ENCODE results near the gene INAVA. TPM values are rescaled to one million over a fixed set of nuclear protein-coding genes. Genes with fewer than 3 reads are reported as not detected.

Gene INAVA
- total and polyA plus RNA-seq, 9 of the 15 experiments (the other 6 are each of a cell fraction or from before 2014, with no cell fraction given), result 0.09 TPM; not detected in 8

DNA sequence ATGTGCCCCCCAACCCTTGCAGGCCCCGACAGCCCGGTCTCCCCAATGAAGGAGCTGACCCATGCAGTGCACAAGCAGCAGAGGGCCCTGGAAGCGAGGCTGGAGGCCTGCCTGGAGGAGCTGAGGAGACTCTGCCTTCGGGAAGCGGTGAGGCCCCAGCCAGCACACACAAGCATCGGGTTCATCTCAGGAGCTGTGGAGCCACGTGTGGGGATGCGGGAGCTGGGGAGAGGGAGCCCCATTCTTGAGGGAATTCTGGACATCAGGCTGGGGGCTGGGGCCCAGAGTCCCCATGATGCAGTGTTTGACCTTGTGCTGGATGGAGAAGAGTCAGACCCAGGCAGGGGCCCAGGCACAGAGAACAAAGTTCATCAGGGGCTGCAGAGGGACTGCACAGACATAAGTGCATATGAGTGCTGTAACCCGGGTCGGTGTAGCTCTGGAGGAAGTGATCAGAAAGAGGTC, 4.8 kb downstream of the INAVA start (continued):
- TF ChIP-seq HMGN3 (IDR thresholded peaks at IDR 0.05; ENCODE audit: borderline replicate concordance, extremely low read depth, insufficient read length, low read depth, low read length) (no peak), ZNF316 (IDR thresholded peaks at IDR 0.05) (no peak)

DNA sequence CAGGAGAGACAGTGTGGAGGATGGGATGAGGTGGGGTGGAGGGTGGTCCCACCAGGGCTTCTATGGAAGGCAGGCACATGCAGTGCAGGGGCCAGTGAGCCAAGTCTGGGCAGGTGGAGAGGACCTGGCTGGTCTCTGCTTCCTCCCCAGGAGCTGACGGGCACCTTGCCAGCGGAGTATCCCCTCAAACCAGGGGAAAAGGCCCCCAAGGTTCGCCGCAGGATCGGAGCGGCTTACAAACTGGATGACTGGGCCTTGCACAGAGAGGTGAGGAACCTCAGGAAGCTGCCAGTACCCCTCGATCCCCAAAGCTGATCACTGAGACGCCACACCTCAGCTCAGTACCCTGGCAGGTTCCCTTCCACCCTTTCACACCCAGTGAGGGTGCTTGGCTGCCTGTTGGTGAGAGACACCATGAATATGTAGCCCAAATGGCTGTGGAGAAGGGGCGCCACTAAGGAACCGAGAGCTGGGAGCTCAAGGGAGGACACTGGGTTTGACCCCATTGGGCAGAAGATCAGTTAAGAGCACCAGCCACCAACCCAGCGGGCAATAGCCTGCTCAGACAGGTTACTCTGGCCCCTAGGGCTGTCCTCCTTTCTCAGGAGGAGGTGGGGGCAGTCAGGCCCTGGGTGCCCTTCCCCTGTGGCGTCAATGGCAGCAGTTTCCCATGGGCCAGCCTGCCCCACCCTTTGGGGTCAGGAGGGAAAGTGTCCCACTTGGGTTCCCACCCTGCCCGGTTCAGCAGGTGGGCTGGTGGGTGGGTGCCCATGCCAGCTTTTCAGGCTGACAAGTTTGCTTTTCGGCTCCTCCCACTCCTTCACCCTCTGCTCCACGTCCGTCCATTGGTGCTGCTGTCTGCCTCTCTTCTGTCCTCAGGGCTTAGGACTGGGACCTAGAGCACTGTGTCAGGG, 5.5 kb downstream of the INAVA start:
- Histone ChIP-seq H3K27me3 (ENCODE audit: control insufficient read depth in 2 of 2, insufficient read depth in 2 of 2, low read length in 2 of 2) (peaks cover 54 to 88% of the 10 kb centered on the region in 2 experiments), H3K9me3 (replicated peaks; ENCODE audit: control insufficient read depth, insufficient read depth, low read depth, low read length) (no peaks in the 10 kb centered on the region), H4K20me1 (replicated peaks; ENCODE audit: control insufficient read depth, insufficient read depth, low read length) (peaks cover 21% of the 10 kb centered on the region), H3K36me3 (ENCODE audit: control insufficient read depth, insufficient read depth, low read length) (no peaks in the 10 kb centered on the region), H3K9ac (ENCODE audit: insufficient read depth in 1 of 2, low read depth in 2 of 2, low read length in 2 of 2) (no peak overlapping the region; a peak in 1 of 4 replicates), H3K27ac (ENCODE audit: extremely low read depth, low read depth, low read length) (no peak overlapping the region), H3K4me2 (ENCODE audit: insufficient read depth, low read length) (no peak overlapping the region), H3K4me1 (replicated peaks in 1 of 2; ENCODE audit: control insufficient read depth in 2 of 2, insufficient read depth in 2 of 2, low read length in 2 of 2) (peaks cover 0 to 16% of the 10 kb centered on the region in 2 experiments; a peak in 1 of 5 replicates), H3K9me1 (ENCODE audit: control insufficient read depth, insufficient read depth, low read length) (no peaks in the 10 kb centered on the region), H3K79me2 (ENCODE audit: control insufficient read depth, insufficient read depth, low read length) (no peaks in the 10 kb centered on the region), H3K4me3 (no peak overlapping the region), H2AFZ (ENCODE audit: low read depth, low read length) (no peak overlapping the region)
- FAIRE-seq (no peak), ATAC-seq (peak; percentile 16; the same call in 2 of the 3 replicates), DNase-seq (ENCODE audit: extremely low read depth in 1 of 4, low spot score in 3 of 4) (no peak)
- in situ Hi-C loops (cut with MboI), result no loop called here
- ChIA-PET POLR2A (interaction anchor here (0.6 to 1.5 kb wide), 3 partner anchors 11 to 19 kb away, joined by 3 to 7 read pairs (median 3); no protein-coding TSS in a partner anchor), CTCF (ENCODE audit: low intra/inter-chr PET ratio) (no interaction called here)
- 4% methylated on average over 16 of the region's 16 CpGs for WGBS (ENCODE audit: insufficient coverage, low coverage, missing lambda C conversion rate)
- TF ChIP-seq ARNT (IDR thresholded peaks at IDR 0.05) (no peak), SRSF3 (IDR thresholded peaks at IDR 0.05; ENCODE audit: insufficient read depth, low read length) (no peak)
- TF ChIP-seq, protein P1, sequence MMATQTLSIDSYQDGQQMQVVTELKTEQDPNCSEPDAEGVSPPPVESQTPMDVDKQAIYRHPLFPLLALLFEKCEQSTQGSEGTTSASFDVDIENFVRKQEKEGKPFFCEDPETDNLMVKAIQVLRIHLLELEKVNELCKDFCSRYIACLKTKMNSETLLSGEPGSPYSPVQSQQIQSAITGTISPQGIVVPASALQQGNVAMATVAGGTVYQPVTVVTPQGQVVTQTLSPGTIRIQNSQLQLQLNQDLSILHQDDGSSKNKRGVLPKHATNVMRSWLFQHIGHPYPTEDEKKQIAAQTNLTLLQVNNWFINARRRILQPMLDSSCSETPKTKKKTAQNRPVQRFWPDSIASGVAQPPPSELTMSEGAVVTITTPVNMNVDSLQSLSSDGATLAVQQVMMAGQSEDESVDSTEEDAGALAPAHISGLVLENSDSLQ (IDR thresholded peaks at IDR 0.05), result peak; percentile 30; the same call in 1 of the 2 replicates
- intact Hi-C loops (cut with micrococcal nuclease), result no loop called here
- BruUV-seq (replicated peaks), result no TSS peak
